Smooth muscle cell (in vitro differentiated cells): Measurements from ENCODE around the gene GLT1D1. TPM values are rescaled to one million over a fixed set of nuclear protein-coding genes. Genes with fewer than 3 reads are reported as not detected.

Source experiments
- DNase-seq: peaks from one replicate; lab custom pipeline; 2025; ENCODE audit not compliant: unreplicated experiment; lab: John Stamatoyannopoulos, UW
- H2AFZ ChIP-seq: fragments of 200-600 bp; sonication (generic); 2 replicates; pipeline ENCODE4 v1.6.0; 2016; ENCODE audit warnings: antibody characterized with exemption, low read depth, mild to moderate bottlenecking
- H3F3A ChIP-seq: fragments of 200-600 bp; sonication (generic); 2 replicates; pipeline ENCODE4 v1.6.0; 2017; ENCODE audit warnings: antibody characterized with exemption, low read depth
- H3K27ac ChIP-seq: fragments of 200-600 bp; sonication (generic); 2 replicates; pipeline ENCODE4 v1.5.1; 2016; ENCODE audit warnings: low read depth, mild to moderate bottlenecking
- H3K27me3 ChIP-seq: fragments of 200-600 bp; sonication (generic); 2 replicates; pipeline ENCODE4 v1.6.1; 2016; ENCODE audit warnings: low read depth, mild to moderate bottlenecking
- H3K36me3 ChIP-seq: fragments of 200-600 bp; sonication (generic); 2 replicates; pipeline ENCODE4 v1.5.1; 2016; ENCODE audit warnings: low read depth
- H3K4me1 ChIP-seq: fragments of 200-600 bp; sonication (generic); 2 replicates; pipeline ENCODE4 v1.5.1; 2016; ENCODE audit warnings: low read depth
- H3K4me2 ChIP-seq: fragments of 200-600 bp; sonication (generic); 2 replicates; pipeline ENCODE4 v1.6.0; 2016; ENCODE audit warnings: mild to moderate bottlenecking
- H3K4me3 ChIP-seq: fragments of 200-600 bp; sonication (generic); 2 replicates; pipeline ENCODE4 v1.5.1; 2016; ENCODE audit warnings: mild to moderate bottlenecking
- H3K79me2 ChIP-seq: fragments of 200-600 bp; sonication (generic); 2 replicates; pipeline ENCODE4 v1.6.0; 2016; ENCODE audit warnings: low read depth, mild to moderate bottlenecking
- H3K9ac ChIP-seq: fragments of 200-600 bp; sonication (generic); 2 replicates; pipeline ENCODE4 v1.6.0; 2016; ENCODE audit warnings: low read depth
- H3K9me3 ChIP-seq: fragments of 200-600 bp; sonication (generic); replicated peaks from 2 replicates; pipeline ENCODE4 v1.5.1; 2016; ENCODE audit warnings: low read depth
- H4K20me1 ChIP-seq: fragments of 200-600 bp; sonication (generic); 2 replicates; pipeline ENCODE4 v1.6.0; 2016; ENCODE audit warnings: low read depth
- CTCF ChIP-seq: fragments of 200-600 bp; sonication (generic); IDR thresholded peaks from 2 replicates; pipeline ENCODE4 v1.5.1; 2017; ENCODE audit warnings: borderline replicate concordance, mild to moderate bottlenecking, antibody characterized with exemption; ENCODE audit not compliant: insufficient read depth, poor library complexity, severe bottlenecking
- WGBS: methylation state at CpG from one replicate; pipeline ENCODE4 v1.1.7; 2016; ENCODE audit warnings: low lambda C conversion rate; 5-methylcytosine and 5-hydroxymethylcytosine counted together
- polyA plus RNA-seq: library from polyadenylated mRNA; unstranded; fragments of >200 nt; fragmentation: Nextera tagmentation; extraction: Ambion mirVana; gene quantifications from 2 replicates; pipeline ENCODE4 v1.2.1, GENCODE V29; 2016
- total RNA-seq: library from RNA; depleted of rRNA; stranded (reverse); fragments of >200 nt; gene quantifications from 2 replicates; pipeline ENCODE4 v1.2.3, GENCODE V29; 2014

Gene GLT1D1
- total and polyA plus RNA-seq, 2 experiments from 2014 or later: 0.07 to 0.18 TPM

GRCh38 chr12:128810182-128811127 lies 42.8 kb upstream of the GLT1D1 start:
- Histone ChIP-seq H3K4me3 (no peak overlapping the region), H3K36me3 (peaks cover 15% of the 10 kb centered on the region), H3K79me2 (peaks cover 44% of the 10 kb centered on the region), H2AFZ (no peak overlapping the region), H3K4me1 (peaks cover 10% of the 10 kb centered on the region), H4K20me1 (peaks cover 82% of the 10 kb centered on the region), H3K9me3 (no peaks in the 10 kb centered on the region), H3K27me3 (no peaks in the 10 kb centered on the region), H3K27ac (peak overlapping the region; percentile 14), H3F3A (no peaks in the 10 kb centered on the region), H3K9ac (no peak overlapping the region), H3K4me2 (peak overlapping the region; percentile 17)
- no peak for TF ChIP-seq CTCF
- no peak for DNase-seq
- 64% methylated on average over 14 of the region's 14 CpGs for WGBS

- Histone ChIP-seq H3K4me3 (no peak overlapping the region), H2AFZ (no peak overlapping the region), H3K4me2 (no peak overlapping the region), H3K27me3 (no peaks in the 10 kb centered on the region), H3K79me2 (peaks cover 58% of the 10 kb centered on the region), H4K20me1 (peaks cover 91% of the 10 kb centered on the region), H3K9ac (no peak overlapping the region), H3K36me3 (peaks cover 15% of the 10 kb centered on the region), H3K4me1 (peaks cover 10% of the 10 kb centered on the region), H3K27ac (no peak overlapping the region), H3K9me3 (no peaks in the 10 kb centered on the region), H3F3A (no peaks in the 10 kb centered on the region)
- TF ChIP-seq CTCF: no peak
- WGBS: 92% methylated on average over 9 of the region's 9 CpGs
- DNase-seq: no peak
Observed at GRCh38 chr12:128811806-128812205, 41.5 kb upstream of the GLT1D1 start.

GRCh38 chr12:128813392-128813791 lies 39.9 kb upstream of the GLT1D1 start:
- no peak overlapping the region for H3K4me3 ChIP-seq
- no peak overlapping the region for H3K9ac ChIP-seq
- no peaks in the 10 kb centered on the region for H3F3A ChIP-seq
- H3K36me3 ChIP-seq: peaks cover 8% of the 10 kb centered on the region
- H3K9me3 ChIP-seq: no peaks in the 10 kb centered on the region
- peaks cover 74% of the 10 kb centered on the region for H3K79me2 ChIP-seq
- no peak overlapping the region for H3K4me2 ChIP-seq
- peaks cover 12% of the 10 kb centered on the region for H3K4me1 ChIP-seq
- DNase-seq: no peak
- no peak overlapping the region for H2AFZ ChIP-seq
- peaks cover 95% of the 10 kb centered on the region for H4K20me1 ChIP-seq
- TF ChIP-seq CTCF: no peak
- H3K27me3 ChIP-seq: no peaks in the 10 kb centered on the region
- H3K27ac ChIP-seq: peak overlapping the region; percentile 47
- 92% methylated on average over 10 of the region's 10 CpGs for WGBS

GRCh38 chr12:128813883-128814282 lies 39.4 kb upstream of the GLT1D1 start:
- TF ChIP-seq CTCF: no peak
- Histone ChIP-seq H3K9ac (no peak overlapping the region), H4K20me1 (peaks cover 95% of the 10 kb centered on the region), H3K4me2 (no peak overlapping the region), H3K36me3 (peaks cover 4% of the 10 kb centered on the region), H3K4me1 (peaks cover 15% of the 10 kb centered on the region), H3K9me3 (no peaks in the 10 kb centered on the region), H2AFZ (no peak overlapping the region), H3K27ac (peak overlapping the region; percentile 10), H3K79me2 (peaks cover 78% of the 10 kb centered on the region), H3F3A (no peaks in the 10 kb centered on the region), H3K27me3 (no peaks in the 10 kb centered on the region), H3K4me3 (no peak overlapping the region)
- DNase-seq: no peak
- WGBS: 80% methylated on average over 10 of the region's 10 CpGs
